ENCODE data around the gene LSM11.
A peak's percentile ranks its signal among the peaks of the same experiment; 100 is the strongest.
"Not testable (repeated sequence)": the region's sequence is repeated elsewhere in the genome, so short reads cannot be mapped to it uniquely, and the experiment has no call there.

Gene LSM11

DNA sequence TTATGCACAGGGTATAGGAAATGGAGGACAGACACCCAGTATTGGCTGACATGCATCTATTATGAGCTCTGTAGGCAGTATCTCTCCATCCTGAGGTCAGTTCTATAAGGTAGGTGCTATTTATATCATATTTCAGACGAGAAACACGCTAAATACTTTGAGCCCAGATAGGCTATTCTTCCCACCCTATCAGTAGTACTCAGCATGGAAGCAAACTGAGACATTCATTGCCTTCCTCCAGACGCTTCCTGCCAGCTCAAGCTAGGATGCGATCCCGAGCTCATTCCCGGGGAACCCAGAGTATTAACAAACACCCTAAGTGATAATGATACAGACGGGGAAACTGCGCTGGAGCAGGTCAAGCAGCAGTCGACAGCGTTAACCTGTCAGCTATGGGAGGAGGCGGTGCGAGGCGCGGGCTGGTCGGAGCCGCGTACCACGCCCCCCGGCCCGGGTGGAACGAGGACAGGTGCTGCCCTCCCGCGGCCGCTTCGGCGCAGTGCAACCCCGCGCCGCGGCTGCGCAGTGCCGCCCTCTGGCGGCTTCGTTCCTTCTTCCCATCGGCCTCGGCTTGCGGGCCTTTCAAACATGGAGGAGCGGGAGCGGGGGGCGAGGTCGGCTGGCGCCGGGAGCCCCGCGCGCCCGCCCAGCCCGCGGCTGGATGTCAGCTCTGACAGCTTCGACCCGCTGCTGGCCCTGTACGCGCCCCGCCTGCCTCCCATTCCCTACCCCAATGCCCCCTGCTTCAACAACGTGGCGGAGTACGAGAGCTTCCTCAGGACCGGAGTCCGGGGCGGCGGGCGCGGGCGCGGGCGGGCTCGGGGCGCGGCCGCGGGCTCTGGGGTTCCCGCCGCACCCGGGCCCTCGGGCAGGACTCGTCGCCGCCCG, at the start of gene LSM11:
Gene LSM11, plus strand, starts transcription at position 550 of the 888 bp plus-strand sequence. Its CDS starts 39 bp downstream, at position 589.
- Histone ChIP-seq H3K4me1 (ENCODE audit: control insufficient read depth, insufficient read depth, low read length) (0 out of 2 replicates have a peak, but pooled peaks cover 7% of the 10 kb centered on the region), H3K9me3 (ENCODE audit: control insufficient read depth, insufficient read depth, low read depth, low read length) (no peaks in the 10 kb centered on the region), H3K27ac (ENCODE audit: low read depth, low read length) (no peak within 1 kb of the TSS), H3K4me3 (ENCODE audit: low read depth, low read length) (peak within 1 kb of the TSS; percentile 81), H3K27me3 (ENCODE audit: control insufficient read depth, insufficient read depth, low read length) (peaks cover 15% of the 10 kb centered on the region), H3K9ac (ENCODE audit: low read length) (peak within 1 kb of the TSS; percentile 57), H3K36me3 (ENCODE audit: control insufficient read depth, insufficient read depth, low read length) (peaks cover 14% of the 10 kb centered on the region)

DNA sequence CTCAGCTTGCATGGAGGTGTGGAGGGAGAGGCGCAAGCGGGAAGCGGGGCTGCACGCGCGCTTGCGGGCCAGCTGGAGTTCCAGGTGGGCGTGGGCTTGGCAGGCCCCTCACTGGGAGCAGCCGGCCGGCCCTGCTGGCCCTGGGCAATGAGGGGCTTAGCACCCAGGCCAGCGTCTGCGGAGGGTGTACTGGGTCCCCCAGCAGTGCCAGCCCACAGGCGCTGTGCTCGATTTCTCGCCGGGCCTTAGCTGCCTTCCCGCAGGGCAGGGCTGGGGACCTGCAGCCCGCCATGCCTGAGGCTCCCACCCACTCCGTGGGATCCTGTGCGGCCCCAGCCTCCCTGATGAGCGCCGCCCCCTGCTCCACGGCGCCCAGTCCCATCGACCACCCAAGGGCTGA, 49.7 kb upstream of the LSM11 start:
- H3K27me3 ChIP-seq (ENCODE audit: control insufficient read depth, insufficient read depth, low read length); H3K9ac ChIP-seq (ENCODE audit: low read length); H3K36me3 ChIP-seq (ENCODE audit: control insufficient read depth, insufficient read depth, low read length): not testable (repeated sequence)

DNA sequence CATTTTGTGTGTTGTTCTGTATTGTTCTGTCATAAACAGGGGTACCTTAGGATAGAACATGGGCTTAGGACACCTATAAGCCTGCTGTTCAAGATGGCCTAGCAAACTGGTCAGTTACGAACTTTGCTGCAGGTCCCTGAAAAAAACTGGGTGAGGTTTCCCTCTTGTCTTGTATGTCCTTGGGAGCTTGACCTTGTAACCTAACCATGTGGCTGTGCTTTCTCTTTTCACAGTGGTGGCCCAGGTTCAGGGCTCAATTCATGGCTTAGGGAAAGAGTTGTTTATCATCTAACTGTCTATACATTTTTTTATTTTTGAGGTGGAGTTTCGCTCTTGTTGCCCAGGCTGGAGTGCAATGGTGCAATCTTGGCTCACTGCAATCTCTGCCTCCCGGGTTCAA, 47.4 kb upstream of the LSM11 start:
- H3K9me3 ChIP-seq (ENCODE audit: control insufficient read depth, insufficient read depth, low read depth, low read length) = peaks cover 52% of the 10 kb centered on the region
- H3K27me3 ChIP-seq (ENCODE audit: control insufficient read depth, insufficient read depth, low read length); H3K9ac ChIP-seq (ENCODE audit: low read length); H3K4me1 ChIP-seq (ENCODE audit: control insufficient read depth, insufficient read depth, low read length); H3K4me3 ChIP-seq (ENCODE audit: low read depth, low read length); H3K36me3 ChIP-seq (ENCODE audit: control insufficient read depth, insufficient read depth, low read length); H3K27ac ChIP-seq (ENCODE audit: low read depth, low read length): not testable (repeated sequence)

More for the DNA sequence above, 49.7 kb upstream of the LSM11 start:
- H3K4me3 ChIP-seq (ENCODE audit: low read depth, low read length); H3K27ac ChIP-seq (ENCODE audit: low read depth, low read length); H3K4me1 ChIP-seq (ENCODE audit: control insufficient read depth, insufficient read depth, low read length): not testable (repeated sequence)
- H3K9me3 ChIP-seq (ENCODE audit: control insufficient read depth, insufficient read depth, low read depth, low read length) = peaks cover 45% of the 10 kb centered on the region

DNA sequence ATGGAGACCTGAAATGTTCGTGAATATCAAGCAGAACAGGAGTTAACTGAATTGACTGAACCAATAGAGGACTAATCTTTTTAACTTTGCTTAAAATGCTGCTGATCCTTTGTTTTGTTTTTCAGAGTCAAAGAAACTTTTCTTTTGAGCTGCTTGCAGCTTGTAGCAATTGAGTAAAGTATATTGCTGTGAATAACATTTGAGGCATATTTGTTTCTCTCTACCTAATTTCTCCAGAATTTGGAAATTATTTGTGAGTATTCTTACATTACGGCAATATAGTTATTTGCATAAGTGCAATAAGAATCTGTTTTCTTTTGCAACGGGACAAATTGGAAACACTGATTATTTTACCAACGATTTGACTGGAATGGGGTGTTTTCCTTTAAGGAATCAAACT, 44.8 kb upstream of the LSM11 start:
- peaks cover 44% of the 10 kb centered on the region for H3K9me3 ChIP-seq (ENCODE audit: control insufficient read depth, insufficient read depth, low read depth, low read length)
- not testable (repeated sequence) for H3K9ac ChIP-seq (ENCODE audit: low read length); H3K27ac ChIP-seq (ENCODE audit: low read depth, low read length); H3K4me3 ChIP-seq (ENCODE audit: low read depth, low read length); H3K36me3 ChIP-seq (ENCODE audit: control insufficient read depth, insufficient read depth, low read length); H3K4me1 ChIP-seq (ENCODE audit: control insufficient read depth, insufficient read depth, low read length); H3K27me3 ChIP-seq (ENCODE audit: control insufficient read depth, insufficient read depth, low read length)

DNA sequence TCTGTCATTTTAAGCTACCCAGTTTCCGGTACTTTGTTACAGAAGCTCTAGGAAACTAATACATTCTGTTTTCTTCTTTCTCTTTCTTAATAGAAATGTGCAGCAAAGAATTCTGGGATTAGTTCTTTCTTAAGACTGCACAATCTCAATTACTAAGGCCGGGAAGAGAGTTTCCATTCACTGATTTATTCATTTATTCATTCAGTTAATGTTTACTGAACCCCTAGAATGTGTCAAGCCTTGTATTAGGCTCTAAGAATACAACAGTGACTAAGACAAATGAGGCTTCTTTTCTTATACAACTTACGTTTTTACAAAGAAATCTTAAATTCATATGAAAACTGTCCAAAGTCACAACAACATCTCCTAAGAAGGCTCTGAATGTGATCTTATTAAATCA, 39.8 kb upstream of the LSM11 start:
- no peak overlapping the region for H3K9ac ChIP-seq (ENCODE audit: low read length)
- no peak overlapping the region for H3K27ac ChIP-seq (ENCODE audit: low read depth, low read length)
- H3K36me3 ChIP-seq (ENCODE audit: control insufficient read depth, insufficient read depth, low read length) = no peaks in the 10 kb centered on the region
- H3K27me3 ChIP-seq (ENCODE audit: control insufficient read depth, insufficient read depth, low read length) = no peaks in the 10 kb centered on the region
- no peak overlapping the region for H3K4me3 ChIP-seq (ENCODE audit: low read depth, low read length)
- no peaks in the 10 kb centered on the region for H3K4me1 ChIP-seq (ENCODE audit: control insufficient read depth, insufficient read depth, low read length)
- H3K9me3 ChIP-seq (ENCODE audit: control insufficient read depth, insufficient read depth, low read depth, low read length) = peaks cover 12% of the 10 kb centered on the region

DNA sequence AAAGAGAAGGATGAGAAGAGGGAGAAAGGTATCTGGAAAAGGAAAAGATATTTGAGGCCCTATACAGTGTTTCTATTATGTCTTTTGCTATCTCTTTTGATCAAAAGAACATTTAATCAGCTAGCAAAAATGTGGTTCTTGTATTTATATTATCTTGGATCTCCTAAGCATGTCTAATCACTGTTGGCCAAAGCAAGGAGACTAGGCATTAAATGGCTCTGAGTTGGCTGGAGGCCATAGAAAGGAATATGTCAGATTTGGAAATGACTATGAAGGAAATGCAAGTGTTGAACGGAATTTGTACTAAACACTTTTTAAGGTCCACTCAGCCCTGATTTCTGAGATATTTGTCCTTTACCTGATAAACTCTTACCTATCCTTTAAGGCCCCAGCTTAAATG, 34.6 kb upstream of the LSM11 start:
- H3K36me3 ChIP-seq (ENCODE audit: control insufficient read depth, insufficient read depth, low read length) = no peaks in the 10 kb centered on the region
- no peak overlapping the region for H3K4me3 ChIP-seq (ENCODE audit: low read depth, low read length)

DNA sequence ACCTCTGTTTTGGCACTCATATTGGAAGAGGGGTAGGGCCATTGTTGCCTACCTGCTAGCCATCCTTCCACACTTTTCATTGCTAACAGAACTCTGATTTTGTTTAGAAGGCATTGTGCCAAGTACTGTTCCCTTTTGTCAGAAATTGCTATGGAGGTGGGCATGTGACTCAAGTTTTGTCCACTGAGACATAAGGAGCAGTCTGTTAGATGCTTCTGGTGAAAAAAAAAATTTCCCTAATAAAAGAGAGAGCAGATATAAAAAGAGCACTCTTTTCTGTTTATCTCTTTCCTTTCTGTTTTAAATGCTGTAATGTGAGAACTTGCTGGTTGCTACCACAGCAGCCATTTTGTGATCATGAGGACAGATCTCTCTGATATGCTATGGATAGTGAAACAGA, 34.2 kb upstream of the LSM11 start:
- Histone ChIP-seq H3K9me3 (ENCODE audit: control insufficient read depth, insufficient read depth, low read depth, low read length) (no peaks in the 10 kb centered on the region), H3K9ac (ENCODE audit: low read length) (no peak overlapping the region), H3K4me3 (ENCODE audit: low read depth, low read length) (no peak overlapping the region), H3K36me3 (ENCODE audit: control insufficient read depth, insufficient read depth, low read length) (no peaks in the 10 kb centered on the region), H3K27me3 (ENCODE audit: control insufficient read depth, insufficient read depth, low read length) (no peaks in the 10 kb centered on the region), H3K27ac (ENCODE audit: low read depth, low read length) (no peak overlapping the region), H3K4me1 (ENCODE audit: control insufficient read depth, insufficient read depth, low read length) (no peaks in the 10 kb centered on the region)

More for the DNA sequence above, 34.6 kb upstream of the LSM11 start:
- no peak overlapping the region for H3K27ac ChIP-seq (ENCODE audit: low read depth, low read length)
- no peaks in the 10 kb centered on the region for H3K9me3 ChIP-seq (ENCODE audit: control insufficient read depth, insufficient read depth, low read depth, low read length)
- no peak overlapping the region for H3K9ac ChIP-seq (ENCODE audit: low read length)
- no peaks in the 10 kb centered on the region for H3K27me3 ChIP-seq (ENCODE audit: control insufficient read depth, insufficient read depth, low read length)
- H3K4me1 ChIP-seq (ENCODE audit: control insufficient read depth, insufficient read depth, low read length) = no peaks in the 10 kb centered on the region

DNA sequence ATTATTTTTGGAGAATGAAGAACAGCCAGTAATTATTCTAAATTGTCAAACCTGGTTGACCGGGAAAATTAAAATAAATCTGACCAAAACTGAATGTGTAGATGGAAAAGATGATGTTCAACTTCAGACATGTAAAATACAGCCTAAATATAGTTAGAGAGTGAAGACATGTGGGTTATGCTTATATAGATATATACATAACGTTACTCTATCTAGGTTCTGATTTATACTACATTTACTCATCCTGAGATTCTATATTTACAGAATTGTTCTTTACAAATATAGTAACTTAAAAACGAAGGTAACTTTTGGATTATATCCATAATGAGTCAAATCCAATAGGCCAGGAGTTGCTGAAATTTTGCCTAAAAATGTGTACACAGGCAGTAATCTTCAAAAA, 33.1 kb upstream of the LSM11 start:
- Histone ChIP-seq H3K9me3 (ENCODE audit: control insufficient read depth, insufficient read depth, low read depth, low read length) (no peaks in the 10 kb centered on the region), H3K27ac (ENCODE audit: low read depth, low read length) (no peak overlapping the region)

DNA sequence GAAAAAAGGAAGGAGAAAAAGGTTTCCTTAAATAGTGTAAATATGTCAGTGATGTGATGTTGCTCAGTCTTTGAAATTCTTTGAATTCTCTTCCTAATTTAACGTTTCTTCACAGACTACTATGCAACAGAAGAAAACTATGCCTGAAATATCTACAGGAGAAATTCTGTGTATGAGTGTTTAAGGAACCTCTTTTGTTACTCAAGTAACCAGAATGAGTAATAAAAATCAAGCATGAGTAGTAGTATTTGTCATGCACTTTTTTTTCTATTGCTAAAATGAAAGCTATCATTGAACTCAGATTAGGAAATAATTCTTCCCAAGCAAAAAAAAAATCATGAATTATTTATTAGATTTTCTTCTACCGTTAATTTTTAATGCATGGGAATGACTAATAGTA, 32.6 kb upstream of the LSM11 start:
- no peak overlapping the region for H3K27ac ChIP-seq (ENCODE audit: low read depth, low read length)
- H3K9me3 ChIP-seq (ENCODE audit: control insufficient read depth, insufficient read depth, low read depth, low read length) = no peaks in the 10 kb centered on the region
- H3K36me3 ChIP-seq (ENCODE audit: control insufficient read depth, insufficient read depth, low read length) = no peaks in the 10 kb centered on the region
- no peak overlapping the region for H3K4me3 ChIP-seq (ENCODE audit: low read depth, low read length)
- no peak overlapping the region for H3K9ac ChIP-seq (ENCODE audit: low read length)
- H3K4me1 ChIP-seq (ENCODE audit: control insufficient read depth, insufficient read depth, low read length) = no peaks in the 10 kb centered on the region
- no peaks in the 10 kb centered on the region for H3K27me3 ChIP-seq (ENCODE audit: control insufficient read depth, insufficient read depth, low read length)

More for the DNA sequence above, 33.1 kb upstream of the LSM11 start:
- Histone ChIP-seq H3K9ac (ENCODE audit: low read length) (no peak overlapping the region), H3K36me3 (ENCODE audit: control insufficient read depth, insufficient read depth, low read length) (no peaks in the 10 kb centered on the region), H3K4me3 (ENCODE audit: low read depth, low read length) (no peak overlapping the region), H3K4me1 (ENCODE audit: control insufficient read depth, insufficient read depth, low read length) (no peaks in the 10 kb centered on the region), H3K27me3 (ENCODE audit: control insufficient read depth, insufficient read depth, low read length) (no peaks in the 10 kb centered on the region)

DNA sequence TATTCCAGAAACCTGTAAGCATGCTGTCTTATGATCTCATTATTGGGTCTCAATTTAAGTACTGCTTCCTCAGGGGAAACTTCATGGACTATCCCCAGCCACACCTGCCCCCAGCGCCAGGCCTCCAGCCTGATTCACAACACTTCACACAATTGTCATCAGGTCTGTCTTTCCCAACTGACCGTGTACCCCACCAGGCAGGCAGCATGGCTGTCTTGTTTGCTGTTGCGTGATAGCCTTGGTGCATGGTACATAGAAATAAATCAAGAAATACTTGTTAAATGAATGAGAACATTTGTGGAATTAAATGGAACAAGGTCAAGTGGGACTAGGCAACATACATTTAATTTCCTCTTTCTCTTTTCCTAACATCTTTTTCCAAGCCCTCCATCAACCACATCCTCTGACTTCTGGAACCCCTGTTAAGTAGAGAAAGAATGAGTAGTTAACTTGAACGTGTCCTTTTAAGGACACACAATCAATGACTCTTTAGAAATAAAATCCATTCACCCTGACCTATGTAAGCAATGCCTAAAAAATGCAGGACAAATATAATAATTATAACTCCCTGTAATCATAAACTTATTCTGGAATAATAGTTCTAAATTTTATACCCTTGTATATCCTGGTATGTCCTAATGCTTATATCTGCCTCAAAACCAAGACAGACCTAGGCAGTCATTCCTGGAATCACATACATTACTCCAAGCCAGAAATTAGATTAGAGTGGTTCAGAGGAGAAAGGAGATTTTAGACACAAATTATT, 29.5 kb upstream of the LSM11 start:
- no peaks in the 10 kb centered on the region for H3K9me3 ChIP-seq (ENCODE audit: control insufficient read depth, insufficient read depth, low read depth, low read length)
- H3K9ac ChIP-seq (ENCODE audit: low read length) = no peak overlapping the region
- H3K4me3 ChIP-seq (ENCODE audit: low read depth, low read length) = no peak overlapping the region
- H3K27me3 ChIP-seq (ENCODE audit: control insufficient read depth, insufficient read depth, low read length) = no peaks in the 10 kb centered on the region
- no peak overlapping the region for H3K27ac ChIP-seq (ENCODE audit: low read depth, low read length)
- no peaks in the 10 kb centered on the region for H3K36me3 ChIP-seq (ENCODE audit: control insufficient read depth, insufficient read depth, low read length)
- no peaks in the 10 kb centered on the region for H3K4me1 ChIP-seq (ENCODE audit: control insufficient read depth, insufficient read depth, low read length)

DNA sequence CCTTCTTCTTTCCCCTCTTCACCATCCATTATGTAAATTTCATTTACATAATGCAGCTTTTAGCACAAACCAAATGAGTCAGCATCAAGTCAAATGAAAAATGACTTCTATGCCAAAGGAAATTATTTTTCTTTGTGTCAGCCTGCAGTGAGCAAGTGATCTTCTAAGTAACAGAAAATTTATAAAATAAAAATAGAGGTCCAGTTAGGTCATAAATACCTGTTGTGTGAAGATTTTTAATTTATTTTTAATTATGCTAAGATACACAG, 29.0 kb upstream of the LSM11 start:
- no peak overlapping the region for H3K27ac ChIP-seq (ENCODE audit: low read depth, low read length)
- H3K9me3 ChIP-seq (ENCODE audit: control insufficient read depth, insufficient read depth, low read depth, low read length) = no peaks in the 10 kb centered on the region
- no peak overlapping the region for H3K4me3 ChIP-seq (ENCODE audit: low read depth, low read length)
- H3K36me3 ChIP-seq (ENCODE audit: control insufficient read depth, insufficient read depth, low read length) = no peaks in the 10 kb centered on the region
- no peak overlapping the region for H3K9ac ChIP-seq (ENCODE audit: low read length)
- no peaks in the 10 kb centered on the region for H3K4me1 ChIP-seq (ENCODE audit: control insufficient read depth, insufficient read depth, low read length)
- no peaks in the 10 kb centered on the region for H3K27me3 ChIP-seq (ENCODE audit: control insufficient read depth, insufficient read depth, low read length)

Data from HUES6 (cell line).